Thyroid gland (tissue), 4 donors: ENCODE results near the gene PEPD.

Experiments
- CTCF ChIP-seq, 6 experiments: fragments of 200-600 bp in 3 of 6; fragments of 450-650 bp in 3 of 6; sonication (generic) in 3 of 6; IDR thresholded peaks; one replicate each; pipeline ENCODE4 v1.5.1; 2016 to 2019; ENCODE audit warnings: antibody characterized with exemption in 6 of 6, mild to moderate bottlenecking in 2 of 6, inconsistent platforms in 1 of 6, moderate library complexity in 1 of 6
- POLR2A ChIP-seq, 2 donors: fragments of 450-650 bp; IDR thresholded peaks; one replicate each; pipeline ENCODE4 v1.6.1; 2017; ENCODE audit warnings: antibody characterized with exemption in 2 of 2, mild to moderate bottlenecking in 2 of 2, moderate library complexity in 1 of 2

GRCh38 chr19:33397536-33398360, 123.8 kb downstream of the PEPD start:
- TF ChIP-seq CTCF (IDR thresholded peaks at IDR 0.05) (no peak), POLR2A (IDR thresholded peaks at IDR 0.05) (no peak)
